Ovary (tissue), 3 donors: ENCODE measurements around the gene TRIM66.

Source experiments
- CTCF ChIP-seq, 3 donors: fragments of 450-650 bp in 2 of 3; fragments of 200-600 bp in 1 of 3; IDR thresholded peaks; one replicate each; pipeline versions ENCODE4 v1.5.1 to v1.8.0; 2016 to 2022; ENCODE audit warnings: antibody characterized with exemption in 3 of 3, mild to moderate bottlenecking in 1 of 3
- EP300 ChIP-seq: sonication (generic); formaldehyde crosslinking; IDR thresholded peaks from one replicate; pipeline ENCODE4 v1.6.1; 2017; ENCODE audit warnings: antibody characterized with exemption
- donor health status: DM: no; HTN: no; CAD: no.

- no peak for TF ChIP-seq CTCF (IDR thresholded peaks at IDR 0.05)
- no peak for TF ChIP-seq EP300
Observed at GRCh38 chr11:8730697-8731020, 48.2 kb upstream of the TRIM66 start.
